GM12801 (cell line): ENCODE measurements around the gene PAGE1.

Source experiments
- TF ChIP-seq, protein P1 (sequence below): IDR thresholded peaks from one replicate; pipeline ENCODE4 v1.5.1; 2011; ENCODE audit warnings: control low read depth; ENCODE audit not compliant: insufficient read length; ENCODE audit errors: extremely low read depth

Gene PAGE1, protein sequence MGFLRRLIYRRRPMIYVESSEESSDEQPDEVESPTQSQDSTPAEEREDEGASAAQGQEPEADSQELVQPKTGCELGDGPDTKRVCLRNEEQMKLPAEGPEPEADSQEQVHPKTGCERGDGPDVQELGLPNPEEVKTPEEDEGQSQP

DNA sequence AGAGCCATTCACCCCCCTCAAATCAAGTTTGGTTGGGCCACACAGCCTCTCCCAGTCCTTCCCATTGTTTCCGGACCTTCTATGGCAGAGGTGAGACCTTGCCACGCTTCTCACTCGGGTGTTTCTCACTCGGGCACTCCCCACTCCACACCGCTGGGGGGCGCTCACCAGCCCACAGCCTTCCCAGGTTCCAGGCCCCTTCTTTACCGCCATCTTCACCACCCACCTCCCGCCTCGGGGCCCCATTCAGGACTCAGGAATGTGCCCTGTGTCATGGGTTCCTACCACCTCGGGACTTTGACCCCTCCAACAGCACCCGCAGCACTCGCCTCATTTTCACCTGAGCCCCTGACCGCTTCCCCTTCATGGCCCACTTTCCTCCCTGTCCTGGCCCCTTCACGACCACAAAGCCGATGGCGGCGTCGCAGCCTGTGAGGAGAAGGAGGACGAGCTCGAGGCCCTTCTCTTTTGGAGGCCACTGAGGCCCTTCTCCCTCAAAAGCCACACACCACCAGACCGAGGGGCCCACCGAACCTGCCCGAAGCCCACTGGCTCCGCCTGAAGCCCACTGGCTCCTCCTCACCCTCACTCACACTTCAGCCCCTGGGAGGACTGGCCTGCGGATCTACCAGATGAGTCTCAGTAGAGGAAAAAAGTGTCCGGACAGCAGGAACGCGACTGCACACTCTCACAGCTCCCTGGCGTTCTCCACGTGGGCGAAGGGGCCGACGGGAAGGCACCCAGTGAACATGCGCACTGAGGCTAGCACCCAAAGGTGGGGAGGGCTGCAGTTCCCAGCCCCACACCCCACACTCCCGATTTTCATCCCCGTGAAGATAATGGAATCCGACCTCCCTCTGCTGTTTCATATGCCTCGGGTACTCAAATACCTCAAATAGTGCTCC lies at the start of gene PAGE1:
Gene PAGE1, minus strand, starts transcription at position 709 of the 905 bp plus-strand sequence. CDS start 1,214 bp downstream, outside the sequence.
- TF ChIP-seq, protein P1, sequence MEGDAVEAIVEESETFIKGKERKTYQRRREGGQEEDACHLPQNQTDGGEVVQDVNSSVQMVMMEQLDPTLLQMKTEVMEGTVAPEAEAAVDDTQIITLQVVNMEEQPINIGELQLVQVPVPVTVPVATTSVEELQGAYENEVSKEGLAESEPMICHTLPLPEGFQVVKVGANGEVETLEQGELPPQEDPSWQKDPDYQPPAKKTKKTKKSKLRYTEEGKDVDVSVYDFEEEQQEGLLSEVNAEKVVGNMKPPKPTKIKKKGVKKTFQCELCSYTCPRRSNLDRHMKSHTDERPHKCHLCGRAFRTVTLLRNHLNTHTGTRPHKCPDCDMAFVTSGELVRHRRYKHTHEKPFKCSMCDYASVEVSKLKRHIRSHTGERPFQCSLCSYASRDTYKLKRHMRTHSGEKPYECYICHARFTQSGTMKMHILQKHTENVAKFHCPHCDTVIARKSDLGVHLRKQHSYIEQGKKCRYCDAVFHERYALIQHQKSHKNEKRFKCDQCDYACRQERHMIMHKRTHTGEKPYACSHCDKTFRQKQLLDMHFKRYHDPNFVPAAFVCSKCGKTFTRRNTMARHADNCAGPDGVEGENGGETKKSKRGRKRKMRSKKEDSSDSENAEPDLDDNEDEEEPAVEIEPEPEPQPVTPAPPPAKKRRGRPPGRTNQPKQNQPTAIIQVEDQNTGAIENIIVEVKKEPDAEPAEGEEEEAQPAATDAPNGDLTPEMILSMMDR: no peak

DNA sequence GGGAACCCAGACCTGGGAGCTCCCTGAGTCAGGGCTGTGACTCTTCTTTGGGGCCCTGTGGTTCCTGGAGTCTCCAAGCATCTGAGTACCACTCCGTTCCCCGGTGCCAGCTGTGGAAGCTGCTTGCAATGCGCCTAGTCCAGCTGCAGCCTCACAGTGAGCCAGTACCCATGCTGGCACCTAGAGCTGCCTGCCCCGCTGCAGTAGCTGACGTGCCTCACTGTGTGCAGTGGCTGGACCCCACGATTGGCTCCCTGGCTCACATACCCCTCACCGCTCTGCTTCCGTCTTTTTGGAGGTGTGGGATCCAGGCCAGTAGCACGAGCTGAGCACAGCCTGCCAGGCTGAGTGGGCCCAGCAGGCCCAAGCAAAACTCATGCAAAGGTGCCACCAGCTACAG lies 32.1 kb upstream of the PAGE1 start:
- TF ChIP-seq, protein P1: no peak

DNA sequence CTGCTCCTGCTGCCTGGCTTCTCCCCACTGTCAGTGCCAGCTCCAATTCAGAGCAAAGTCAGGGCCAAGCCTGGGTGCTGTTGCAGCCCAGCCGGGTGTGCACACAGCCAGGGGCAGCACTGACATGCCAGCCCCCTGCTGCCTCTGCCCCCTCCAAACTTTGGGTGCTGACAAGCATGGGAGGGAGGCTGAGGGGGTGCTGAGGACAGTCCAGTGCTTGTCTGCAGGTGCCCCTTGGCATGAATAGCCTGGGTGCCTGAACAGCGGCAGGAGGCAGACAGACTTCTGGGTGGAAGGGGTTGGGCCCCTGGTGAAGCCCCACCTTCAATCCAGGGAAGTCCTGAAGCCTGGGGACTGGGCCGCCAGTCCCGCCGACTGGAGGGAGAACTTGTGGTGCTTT lies 31.2 kb upstream of the PAGE1 start:
- TF ChIP-seq, protein P1: no peak

DNA sequence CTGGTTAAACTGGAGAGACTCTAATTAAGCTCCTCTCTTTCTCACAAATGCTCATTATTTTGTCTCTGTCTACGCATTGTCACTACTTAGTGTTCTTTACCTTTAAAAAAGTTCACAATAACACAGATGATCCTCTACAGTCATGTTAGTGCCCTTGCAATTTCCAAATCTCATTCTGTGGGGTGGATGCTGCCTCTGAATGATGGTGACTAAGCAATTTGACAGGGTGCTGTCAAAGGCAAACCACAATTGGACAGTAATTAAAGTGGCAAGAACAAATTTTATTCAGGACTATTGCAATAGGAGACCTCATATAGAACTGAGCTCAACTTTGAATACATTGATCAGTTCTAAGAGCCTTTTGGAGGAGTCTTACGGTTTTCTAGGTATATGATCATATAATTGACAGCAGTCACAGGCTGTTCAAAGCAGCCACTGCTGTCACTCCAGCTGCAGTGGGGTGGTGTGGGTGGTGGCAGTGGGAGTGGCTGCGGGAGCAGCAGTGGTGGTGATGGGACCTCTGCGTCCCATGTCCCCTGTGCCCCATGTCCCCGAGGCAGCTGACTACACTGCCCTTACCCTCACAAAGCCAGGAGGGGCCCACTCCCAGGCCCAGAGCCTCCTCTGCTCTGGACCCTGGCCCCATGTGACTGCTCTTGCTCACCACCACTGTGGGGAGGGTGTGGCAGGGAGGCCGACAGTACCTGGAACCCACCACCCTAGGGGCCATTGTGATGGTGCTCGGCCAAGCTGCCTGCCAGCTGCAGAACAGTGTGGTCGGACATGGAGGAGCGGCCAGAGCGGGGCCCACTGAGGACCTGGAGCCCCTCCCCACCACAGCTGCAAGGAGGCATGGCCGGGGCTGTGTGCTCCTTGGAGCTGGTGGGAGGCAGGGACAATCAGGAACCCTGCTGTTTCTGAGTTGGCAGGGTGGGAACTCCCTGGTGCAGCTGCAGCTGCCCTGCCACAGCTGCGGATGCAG lies 30.4 kb upstream of the PAGE1 start:
- TF ChIP-seq, protein P1: no peak

DNA sequence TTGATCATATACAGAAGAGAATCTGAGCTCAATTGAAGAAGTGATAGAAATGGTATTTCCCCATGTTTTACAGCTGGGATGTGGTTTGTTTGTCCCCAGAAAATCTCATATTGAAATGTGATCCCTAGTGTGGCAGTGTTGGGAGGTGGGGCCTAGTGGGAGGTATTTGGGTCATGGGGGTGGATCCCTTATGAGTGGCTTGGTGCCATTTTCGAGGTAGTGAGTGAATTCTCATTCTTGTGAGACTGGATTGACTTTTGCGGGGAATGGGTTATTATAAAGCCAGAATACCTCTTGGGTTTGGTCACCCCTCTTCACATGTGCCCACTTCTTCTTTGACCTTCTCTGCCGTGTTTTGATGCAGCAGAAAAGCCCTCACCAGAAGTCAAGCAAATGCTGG lies 29.6 kb upstream of the PAGE1 start:
- TF ChIP-seq, protein P1: no peak

DNA sequence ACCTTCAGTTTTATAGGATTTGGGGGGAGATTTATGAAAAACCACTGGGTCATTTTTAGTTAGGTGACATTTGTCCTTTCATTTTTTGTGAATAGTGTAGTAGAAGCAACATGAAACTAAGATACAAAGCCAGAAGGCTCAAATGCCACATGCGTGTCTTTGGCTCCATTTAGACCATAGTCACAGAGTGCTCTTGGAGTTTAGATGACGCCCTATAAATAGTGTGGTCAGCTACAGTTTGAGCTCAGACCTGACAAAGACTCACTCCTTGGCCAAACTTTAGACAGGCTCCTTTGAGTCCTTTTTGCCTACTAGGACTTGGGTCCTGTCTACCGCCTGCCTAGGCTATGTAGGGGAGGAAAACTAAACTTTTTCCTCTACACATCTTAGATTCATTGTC lies 16.8 kb upstream of the PAGE1 start:
- TF ChIP-seq, protein P1: no peak
